Occipital lobe (tissue), 2 donors: Measurements from ENCODE around the gene ACOT7. TPM values are rescaled to one million over a fixed set of nuclear protein-coding genes. Genes with fewer than 3 reads are reported as not detected.
A peak's percentile ranks its signal among the peaks of the same experiment; 100 is the strongest.

Experiments used
- DNase-seq: peaks from one replicate; lab custom pipeline; 2025; lab: John Stamatoyannopoulos, UW
- total RNA-seq: library from RNA; depleted of rRNA; stranded (reverse); fragments of >200 nt; gene quantifications from one replicate; pipeline ENCODE4 v1.2.3, GENCODE V29; 2014

Gene ACOT7
- total RNA-seq, 1 donor from 2014 or later, result 27.0 TPM

DNA sequence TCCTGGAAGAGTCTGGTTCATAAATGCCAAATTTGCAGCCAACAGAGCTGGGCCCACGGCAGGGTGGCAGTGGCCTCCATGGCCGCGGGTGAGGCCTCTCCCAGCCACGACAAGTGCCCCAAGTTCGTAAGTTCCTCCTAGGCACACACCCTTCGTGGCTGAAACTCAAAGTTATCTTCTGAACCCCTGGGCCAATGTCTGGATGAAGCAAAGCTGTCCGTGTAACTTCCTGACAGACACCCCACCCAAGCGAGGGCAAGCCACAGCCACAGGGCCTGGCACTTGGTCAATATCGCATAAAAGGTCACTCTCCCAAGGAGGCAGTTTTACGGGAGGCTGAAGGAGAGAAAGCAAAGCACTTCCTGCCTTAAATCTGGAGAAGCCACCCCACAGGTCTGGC, 104.9 kb downstream of the ACOT7 start:
- no peak for DNase-seq

GRCh38 chr1:6288026-6288425, 105.5 kb downstream of the ACOT7 start:
- no peak for DNase-seq

GRCh38 chr1:6287431-6287886, 106.1 kb downstream of the ACOT7 start:
- DNase-seq, result peak; percentile 62

DNA sequence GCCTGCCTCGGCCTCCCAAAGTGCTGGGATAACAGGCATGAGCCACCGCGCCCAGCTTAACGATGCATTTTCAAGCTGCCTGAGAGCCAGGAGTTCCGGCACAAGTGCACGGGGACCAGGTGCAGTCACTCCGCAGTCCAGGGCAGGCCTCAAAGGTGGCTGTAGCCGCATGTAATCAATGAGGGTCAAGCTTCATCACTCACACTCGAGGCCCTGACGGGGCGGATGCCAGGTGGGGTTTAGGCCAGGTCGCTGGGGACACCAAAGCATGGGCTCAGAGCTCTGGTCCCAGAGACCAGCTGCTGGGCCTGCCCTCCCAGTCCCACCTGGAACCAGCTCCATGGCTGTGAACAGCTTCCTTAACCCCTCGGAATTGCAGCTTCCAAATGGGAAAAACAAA, 106.5 kb downstream of the ACOT7 start:
- DNase-seq, result no peak

- no peak for DNase-seq
These were observed 107.3 kb downstream of the ACOT7 start for GRCh38 chr1:6286266-6286665.

DNA sequence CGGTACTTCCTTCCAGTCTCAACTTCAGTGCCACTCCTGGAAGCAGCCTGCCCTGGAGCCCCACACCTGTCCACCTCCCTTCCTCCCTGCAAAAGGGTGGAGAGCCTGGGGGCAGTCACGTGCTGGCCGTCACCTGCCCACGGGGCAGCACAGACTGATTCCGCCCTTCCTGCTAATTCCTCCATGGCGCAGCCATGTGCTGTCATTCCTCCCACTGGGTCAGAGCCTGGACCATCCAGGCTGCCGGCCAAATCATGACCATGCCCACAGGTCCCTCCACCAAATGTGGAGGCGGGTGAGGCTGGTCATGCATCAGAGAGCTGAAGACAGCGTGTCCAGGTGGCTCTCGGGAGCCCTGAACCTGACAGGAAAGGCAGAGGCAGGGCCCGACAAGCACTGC, 108.2 kb downstream of the ACOT7 start:
- DNase-seq, result no peak

- no peak for DNase-seq
These were observed 110.8 kb downstream of the ACOT7 start for GRCh38 chr1:6282577-6283270.

DNA sequence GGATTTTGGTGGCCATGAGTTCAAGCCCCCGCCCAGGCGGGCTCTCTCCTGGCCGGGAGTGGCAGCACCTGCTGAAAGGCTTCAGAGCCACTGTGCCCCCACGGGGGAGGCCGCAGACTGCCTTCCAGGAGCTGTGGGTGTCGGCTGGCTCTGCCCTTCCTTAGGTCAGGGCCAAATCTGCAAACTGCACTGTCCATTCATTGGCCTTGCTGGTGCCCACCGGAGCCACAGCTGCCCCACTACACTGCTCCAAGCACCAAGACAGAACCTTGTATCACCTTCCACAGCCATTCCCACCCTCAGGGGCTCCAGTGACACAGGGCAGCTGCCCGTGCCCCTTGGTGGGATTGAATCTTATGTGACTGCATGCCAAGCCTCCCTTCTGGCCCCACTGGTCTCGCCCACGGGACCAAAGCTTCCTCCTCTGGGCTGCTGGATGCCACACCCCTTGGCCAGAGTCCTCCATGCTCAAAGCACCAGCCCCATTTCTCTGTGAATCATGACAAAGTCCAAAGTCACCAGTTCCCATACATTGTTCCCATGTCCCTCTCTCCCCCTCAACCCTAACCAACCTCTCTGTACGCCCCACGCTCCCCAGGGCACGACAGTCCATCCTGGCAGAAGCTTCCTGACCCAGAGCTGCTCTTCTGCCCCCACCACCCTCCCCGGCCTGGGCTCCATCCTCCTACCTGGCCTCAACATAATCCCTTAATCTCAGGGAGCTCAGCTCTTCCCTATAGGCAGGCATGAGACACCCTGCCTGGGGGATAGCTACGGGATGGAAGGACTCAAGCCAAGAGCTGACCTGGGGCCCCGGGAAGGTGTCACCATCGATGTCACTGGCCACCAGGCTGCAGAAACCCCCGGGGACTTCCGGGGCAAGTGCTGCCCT, 111.8 kb downstream of the ACOT7 start:
- DNase-seq, result no peak

GRCh38 chr1:6280761-6281451, 112.7 kb downstream of the ACOT7 start:
- no peak for DNase-seq

GRCh38 chr1:6279613-6280383, 113.8 kb downstream of the ACOT7 start:
- no peak for DNase-seq

DNA sequence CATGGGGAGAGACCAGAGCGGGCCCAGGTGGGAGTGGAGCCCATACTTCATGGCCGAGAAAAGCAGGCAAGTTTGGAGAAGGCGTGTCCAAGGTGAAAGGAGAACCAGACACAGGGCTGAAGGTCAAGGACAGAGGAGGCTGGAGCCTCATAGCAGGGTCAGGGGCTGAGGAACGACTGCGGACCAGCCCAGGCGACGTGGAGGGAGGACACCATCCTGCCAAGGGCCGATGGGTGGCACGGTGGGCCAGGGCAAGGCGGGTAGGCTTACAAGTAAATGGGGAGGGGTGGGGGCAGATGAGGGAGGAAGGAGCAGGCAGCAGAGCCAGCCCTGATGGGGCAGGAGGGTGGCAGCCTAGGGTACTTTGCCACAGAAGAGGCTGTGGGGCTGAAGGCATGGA, 114.5 kb downstream of the ACOT7 start:
- no peak for DNase-seq

DNA sequence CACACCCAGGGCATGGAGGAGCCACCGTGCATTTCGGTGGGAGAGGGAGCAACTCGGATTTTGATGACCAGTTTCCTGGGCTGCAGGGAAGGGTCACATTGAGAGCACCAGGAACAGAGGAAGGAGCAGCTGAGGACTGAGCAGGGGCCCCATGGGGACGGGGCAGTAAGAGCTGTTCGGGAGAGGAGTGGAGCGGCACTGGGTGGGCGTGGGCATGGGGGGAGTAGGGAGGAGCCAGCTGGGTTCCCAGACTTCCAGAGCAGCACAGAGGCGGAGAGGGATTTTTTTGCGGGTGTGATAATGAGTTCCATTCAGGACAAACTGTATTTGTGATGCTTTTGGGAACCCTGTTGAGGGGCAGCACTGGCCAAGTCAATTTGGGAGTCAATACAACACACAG, 115.3 kb downstream of the ACOT7 start:
- DNase-seq, result no peak

- no peak for DNase-seq
These were observed 116.6 kb downstream of the ACOT7 start for GRCh38 chr1:6276811-6277555.

GRCh38 chr1:6275826-6276782, 117.5 kb downstream of the ACOT7 start:
- no peak for DNase-seq

GRCh38 chr1:6274622-6275139, 118.9 kb downstream of the ACOT7 start:
- no peak for DNase-seq

- DNase-seq, result no peak
These were observed 119.5 kb downstream of the ACOT7 start for GRCh38 chr1:6274102-6274501.

DNA sequence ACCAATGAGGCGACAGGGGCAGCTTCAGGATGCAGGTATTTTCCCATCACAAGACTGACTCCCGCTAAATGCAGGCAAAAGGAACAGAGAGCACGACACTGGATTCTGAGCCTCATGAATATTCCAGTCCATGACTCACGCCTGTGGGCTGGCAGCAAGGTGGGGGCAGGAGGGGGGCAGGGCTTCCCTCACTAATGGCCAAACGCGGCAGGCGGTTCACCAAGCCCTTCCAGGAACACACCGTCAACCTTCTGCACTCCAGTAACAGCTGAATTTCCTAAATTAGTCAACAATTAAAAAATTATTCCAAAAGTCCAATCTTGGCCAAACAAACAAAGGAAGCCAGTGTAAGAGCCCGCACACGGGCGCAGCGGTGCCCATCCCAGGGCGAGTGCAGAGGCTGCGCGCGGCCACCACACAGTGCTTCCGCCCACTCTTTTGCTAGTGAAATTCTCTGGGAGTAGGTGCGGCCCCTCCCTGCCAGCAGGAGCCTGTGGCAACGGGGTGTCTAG, 120.1 kb downstream of the ACOT7 start:
- peak; percentile 60 for DNase-seq

DNA sequence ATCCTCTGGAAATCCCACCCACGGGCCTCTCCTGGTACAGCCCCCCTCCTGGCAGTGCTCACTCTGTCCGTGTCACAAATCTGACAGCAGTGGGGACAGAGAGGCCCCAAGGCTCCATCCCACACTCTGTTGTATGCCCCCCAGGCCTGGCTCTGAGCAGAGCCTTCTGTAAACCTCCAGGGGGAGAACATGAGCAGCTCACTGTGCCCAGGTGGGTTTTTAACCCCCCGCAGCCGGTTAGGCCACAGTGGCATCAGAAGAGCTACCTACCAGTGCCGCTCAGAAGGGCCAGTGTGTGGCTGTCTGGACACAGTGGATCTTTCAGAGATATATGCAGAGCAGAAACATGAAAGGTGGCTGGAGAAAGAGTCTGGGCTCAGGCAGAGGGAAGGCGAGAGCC, 120.7 kb downstream of the ACOT7 start:
- DNase-seq, result no peak

DNA sequence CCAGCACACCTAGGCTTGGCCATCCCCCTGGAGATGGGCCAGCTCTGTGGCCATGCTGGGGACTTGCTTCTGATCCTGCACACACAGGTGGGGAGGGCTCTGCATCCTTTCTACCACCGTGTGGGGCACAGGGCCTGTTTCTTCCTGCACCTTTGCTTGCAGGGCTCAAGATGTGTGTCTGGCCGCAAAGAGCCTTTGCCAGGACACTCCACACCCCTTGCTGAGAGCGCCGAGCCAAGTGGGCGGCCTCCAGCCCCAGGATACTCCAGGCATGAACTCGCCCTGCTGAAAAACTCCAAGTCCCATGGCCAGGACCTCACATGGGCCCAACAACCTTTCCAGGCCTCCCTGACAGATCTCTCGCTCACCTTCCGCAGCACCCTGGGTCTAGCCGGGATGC, 121.1 kb downstream of the ACOT7 start:
- no peak for DNase-seq
